HG03159 (cell line): ENCODE results near the gene UBL7.

Source experiments
- ATAC-seq: cut with Tn5 transposase; IDR thresholded peaks from one replicate; pipeline ENCODE4 v1.9.1; 2021; ENCODE audit warnings: mild to moderate bottlenecking, moderate library complexity; ENCODE audit not compliant: unreplicated experiment

Gene UBL7

DNA sequence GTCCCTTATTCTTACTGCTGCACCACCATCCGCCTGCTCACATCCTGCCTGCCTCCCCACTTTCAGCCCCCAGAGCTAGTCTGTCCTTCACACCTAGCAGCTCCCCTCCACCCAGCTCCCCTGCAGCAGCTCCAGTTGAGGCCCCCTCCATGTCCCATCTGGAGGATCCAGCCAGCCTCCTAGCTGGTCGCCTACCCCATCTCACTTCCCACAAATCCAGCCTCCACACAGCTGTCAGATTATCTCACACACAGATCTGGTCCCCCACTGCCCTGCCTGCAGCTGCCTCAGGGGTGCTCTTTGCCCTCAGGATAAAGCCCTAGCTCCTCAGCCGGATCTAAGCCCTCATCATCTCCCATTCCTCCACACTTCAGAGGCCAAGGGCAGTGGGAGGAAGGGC lies 18.4 kb downstream of the UBL7 start:
- ATAC-seq, result no peak

DNA sequence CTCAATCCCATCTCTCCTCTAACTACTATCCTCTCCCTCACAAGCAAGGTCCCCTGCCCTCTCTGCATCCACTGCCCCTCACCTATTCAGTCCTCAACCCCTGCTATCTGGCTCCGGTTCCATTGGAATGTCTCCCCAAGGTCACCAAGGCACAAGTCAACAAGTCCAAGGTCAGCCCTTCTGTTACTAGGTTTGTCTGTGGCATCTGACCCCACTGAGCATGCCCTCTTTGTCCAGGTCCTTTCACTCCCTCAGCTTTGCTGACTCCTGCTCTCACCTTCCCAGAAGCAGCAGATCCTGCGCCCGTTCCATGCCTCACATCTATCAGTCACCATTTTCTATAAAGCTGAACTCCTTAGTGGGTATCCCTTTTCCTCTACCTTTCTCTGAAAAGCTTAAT lies 18.9 kb downstream of the UBL7 start:
- no peak for ATAC-seq

DNA sequence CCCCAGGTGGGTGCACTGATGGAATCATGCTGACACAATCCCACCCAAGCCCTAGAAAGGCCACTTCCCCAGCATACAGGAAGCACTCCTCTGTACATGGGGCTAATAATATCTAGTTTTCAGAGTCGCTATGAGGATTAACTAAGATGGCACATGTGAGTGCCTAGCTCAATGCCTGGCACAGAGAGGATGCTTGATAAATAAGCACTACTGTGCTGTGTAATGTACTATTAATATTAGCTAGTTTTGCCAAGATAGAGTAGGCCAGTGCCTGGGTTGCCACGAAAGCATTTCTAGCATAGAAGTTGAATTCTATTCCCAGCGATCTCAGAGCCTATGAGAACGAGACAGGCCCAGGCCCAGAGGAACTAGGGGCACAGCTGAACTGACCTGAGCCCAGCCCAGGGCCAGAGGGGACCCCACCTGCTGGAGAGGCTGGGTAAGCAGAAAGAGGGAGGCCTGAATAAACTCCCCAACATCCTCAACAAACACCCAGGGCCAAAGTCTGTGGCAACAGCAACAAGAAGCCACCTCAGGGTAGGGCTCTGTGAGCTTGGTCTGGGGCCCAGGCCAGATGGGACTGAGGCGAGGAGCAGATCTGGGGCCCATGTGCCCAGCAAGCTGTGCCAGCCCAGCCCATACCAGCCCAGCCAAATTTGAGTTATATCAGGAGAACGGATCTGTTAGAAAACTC lies 19.6 kb downstream of the UBL7 start:
- no peak for ATAC-seq

DNA sequence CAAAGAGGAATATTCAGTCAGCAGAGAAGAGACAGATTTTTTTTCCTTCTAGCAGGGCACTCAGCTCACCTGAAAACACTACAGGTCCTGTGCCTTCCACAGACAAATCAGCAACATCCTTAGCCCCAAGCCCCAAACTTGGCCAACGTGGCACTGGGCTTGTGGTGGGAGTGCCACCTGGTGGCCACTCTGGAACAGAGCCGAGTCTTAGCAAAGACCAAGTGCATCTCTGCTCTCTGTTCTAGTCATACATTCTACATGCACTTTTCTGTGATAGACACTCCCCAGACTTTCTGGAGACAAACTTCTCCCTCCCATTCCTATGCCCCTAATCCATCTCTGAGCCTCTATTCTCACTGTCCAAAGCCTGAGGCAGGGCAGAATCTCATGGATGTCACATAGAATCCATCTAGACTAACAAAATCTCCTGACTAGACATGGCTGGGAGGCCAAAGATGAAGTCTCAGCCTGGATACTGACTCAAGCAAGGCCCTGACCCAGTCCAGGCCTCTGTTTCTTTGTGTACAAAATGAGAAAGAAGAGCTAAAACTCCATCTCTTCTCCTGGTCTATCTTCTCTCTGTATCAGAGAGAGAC lies 22.1 kb downstream of the UBL7 start:
- ATAC-seq, result no peak

DNA sequence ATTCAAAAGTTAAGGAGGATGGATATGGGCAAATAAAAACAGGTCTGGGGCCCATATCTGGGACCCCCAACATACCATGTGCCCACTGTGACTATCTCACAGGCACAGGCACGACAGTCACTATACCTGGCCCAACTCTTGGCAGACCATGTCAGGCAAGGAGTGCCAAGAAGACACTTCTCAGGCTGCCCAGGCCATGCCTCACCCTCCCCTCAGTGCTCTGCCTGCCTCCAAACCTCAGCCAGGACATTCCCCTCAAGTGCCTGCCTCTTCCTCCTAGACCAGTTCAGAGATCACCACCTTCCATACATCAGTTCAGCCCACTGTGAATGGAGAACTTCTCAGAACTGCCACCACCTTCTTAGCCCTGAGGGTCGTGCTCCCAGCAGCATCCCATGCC lies 22.8 kb downstream of the UBL7 start:
- no peak for ATAC-seq

DNA sequence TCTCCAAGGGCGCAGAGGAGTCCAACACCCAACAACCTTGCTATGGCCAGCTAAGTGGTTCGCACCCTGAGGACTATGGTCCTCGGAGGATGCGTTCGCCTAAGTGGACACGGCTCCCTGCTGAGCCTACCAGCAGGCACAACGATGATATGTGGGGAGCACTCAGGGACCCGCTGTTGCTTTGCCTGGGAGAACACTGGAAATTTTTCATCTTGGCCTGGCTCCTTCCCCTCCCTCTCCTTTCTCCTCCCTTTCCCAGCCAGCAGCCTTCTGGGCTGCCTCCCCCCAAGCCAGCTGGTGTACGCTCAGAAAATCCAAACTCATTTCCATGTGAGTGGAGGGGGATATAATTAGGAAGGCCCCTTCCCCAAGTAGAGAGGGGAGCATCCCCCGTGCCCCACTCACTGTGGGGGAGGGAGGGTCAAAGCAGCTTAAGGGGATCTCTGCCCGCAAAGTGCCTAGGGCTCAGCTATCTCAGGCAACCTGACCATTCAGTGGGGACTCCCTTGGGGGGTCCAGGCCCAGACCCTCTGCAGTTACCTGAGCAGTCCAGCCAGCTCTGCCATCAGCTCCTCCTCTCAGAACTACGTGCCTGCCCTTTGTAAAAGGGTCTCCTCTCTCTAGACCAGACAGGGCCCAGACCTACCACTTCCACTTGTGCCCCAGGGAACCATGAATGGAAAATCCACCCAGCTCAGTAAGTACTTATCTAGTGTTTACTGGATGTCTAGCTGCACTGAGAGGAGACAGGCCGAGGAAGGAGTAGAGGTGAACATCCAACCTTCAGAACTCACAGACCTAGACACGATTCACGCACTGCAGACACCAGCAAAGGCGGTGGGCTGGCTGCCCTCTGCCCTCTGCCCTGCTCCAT lies 26.5 kb downstream of the UBL7 start:
- ATAC-seq, result no peak

DNA sequence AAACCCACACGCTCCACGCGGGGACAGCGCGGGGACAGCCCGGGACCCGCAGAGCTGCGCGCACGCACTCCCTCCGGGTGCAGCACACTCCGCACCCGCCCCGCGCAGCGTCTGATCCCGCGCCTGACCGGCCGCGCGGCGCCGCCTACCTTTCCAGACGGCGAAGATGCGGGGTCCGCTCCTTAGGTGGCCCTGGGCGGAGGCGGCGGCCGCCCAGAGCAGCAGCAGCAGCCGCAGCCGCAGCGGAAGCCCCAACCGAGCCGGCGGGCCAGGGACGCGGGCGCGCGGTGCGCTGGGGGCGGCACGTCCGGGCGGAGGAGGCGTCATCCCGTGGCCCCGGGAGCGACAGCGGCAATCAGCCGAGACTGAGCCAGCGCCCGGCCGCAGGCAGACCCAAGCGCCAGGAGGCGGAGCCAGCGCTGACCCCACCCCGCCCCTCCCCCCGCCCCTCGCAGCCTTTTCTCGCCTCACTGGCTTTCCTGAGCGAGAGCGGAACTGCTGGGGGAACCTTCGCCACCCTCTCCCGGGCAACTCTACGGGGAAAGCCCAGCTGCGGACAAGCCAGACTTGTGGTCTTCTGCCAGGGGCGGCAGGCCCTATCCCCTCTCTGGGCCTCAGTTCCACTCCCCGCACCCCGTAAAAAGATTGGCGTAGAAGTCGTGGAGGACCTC lies 27.2 kb downstream of the UBL7 start, which contains the start of gene SEMA7A:
Gene SEMA7A (minus strand): TSS at position 367 of the 671 bp plus-strand sequence. CDS start 40 bp downstream, at position 327.
- ATAC-seq, result peak; percentile 68

DNA sequence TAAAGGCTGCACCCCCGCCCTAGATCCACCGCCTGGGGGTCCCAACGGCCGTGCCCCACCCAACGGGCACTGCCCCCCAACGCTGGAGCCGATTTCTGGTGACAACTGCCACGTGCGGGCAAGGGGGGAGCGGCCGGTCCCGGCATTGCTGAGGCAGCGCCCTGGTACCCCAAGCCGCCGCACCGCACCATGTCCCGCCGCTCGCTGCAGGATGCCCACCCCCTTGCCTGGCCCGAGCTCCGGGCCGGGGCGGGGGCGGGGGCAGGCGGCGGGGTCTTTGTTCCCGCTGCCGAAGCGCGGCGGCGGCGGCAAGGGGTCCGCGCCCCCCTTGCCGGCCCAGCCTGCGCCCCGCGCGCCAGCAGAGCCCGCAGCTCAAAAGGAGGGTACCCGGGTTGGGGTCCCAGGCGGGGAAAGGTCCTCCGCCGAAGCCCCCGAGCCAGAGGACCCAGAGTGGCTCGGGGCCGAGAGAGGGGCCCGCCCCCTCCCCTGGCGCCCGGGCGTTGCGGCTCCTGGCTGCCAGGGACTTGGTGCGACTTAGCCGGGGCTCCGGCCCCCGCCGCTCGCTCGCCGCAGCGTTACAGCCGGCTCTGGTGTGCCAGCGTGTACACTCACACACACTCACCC lies 27.9 kb downstream of the UBL7 start:
- ATAC-seq, result no peak

DNA sequence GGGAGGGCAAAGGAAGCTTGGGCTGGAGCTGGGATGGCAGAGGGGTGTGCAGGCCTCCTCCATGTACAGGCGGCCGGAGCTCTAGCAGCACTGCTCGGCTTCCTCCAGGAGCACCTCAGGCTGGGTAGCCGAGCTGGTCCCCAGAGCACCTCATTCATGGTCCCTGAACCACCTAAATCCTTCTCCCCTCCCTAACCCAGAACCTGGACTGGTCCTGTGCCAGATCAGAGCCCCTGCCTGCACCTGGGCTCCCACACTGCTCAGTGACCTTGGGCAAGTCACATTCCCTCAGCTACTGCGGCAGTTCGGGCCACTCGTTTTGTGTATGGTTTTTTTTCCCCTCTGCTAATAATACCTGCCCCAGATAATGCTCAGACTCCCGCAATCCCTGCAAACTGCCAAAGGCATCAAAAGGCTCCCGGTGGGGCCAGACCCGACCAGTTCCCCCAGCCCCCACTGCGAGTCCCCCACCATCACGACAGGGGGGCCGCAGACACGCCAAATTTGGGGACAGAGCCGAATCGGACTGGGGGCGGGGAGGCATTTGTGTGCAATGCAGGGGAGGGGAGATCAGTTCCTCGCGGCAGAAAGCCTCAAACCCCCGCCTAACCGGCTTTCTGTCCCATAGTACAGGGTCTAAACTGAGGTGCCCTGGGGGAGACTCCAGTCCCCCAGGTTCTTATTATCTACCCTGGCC lies 28.5 kb downstream of the UBL7 start:
- no peak for ATAC-seq

DNA sequence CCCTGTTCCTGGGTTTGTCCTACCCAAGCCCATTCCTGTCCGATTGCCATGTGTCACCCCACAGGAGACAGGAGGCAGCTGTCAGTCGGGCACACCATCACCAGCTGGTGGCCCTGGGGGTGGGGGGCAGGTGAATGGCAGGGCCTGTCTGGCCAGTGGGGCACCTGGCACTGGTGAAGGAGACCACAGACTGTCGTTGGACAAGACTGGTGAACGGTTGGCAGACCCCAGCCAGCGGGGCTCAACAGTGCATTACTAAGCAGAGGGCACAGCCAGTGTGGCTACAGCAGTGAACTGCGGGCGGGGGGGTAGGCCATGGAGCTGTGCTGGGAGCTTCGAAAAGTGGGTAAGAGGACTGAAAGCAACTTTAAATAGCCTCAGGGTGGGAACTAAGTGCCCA lies 29.3 kb downstream of the UBL7 start:
- no peak for ATAC-seq

DNA sequence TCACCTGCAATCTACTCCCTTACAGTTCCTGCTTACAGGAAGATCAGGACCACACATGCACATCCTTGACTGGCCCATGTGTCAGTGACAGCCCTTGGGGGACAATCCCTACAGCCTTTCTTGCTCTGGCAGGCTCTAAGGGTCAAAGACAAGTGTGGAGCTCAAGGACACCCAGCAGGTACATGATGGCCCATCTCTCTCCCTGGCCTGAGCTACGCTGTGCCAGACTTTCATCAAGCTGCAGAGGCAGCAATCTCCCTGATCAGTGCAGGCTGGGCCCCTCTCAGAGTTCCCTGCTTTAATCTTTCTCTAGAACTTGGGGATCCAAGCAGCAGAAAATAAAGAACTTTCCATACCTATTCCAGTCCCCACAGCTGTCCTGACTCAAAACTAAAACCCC lies 29.8 kb downstream of the UBL7 start:
- ATAC-seq, result no peak

DNA sequence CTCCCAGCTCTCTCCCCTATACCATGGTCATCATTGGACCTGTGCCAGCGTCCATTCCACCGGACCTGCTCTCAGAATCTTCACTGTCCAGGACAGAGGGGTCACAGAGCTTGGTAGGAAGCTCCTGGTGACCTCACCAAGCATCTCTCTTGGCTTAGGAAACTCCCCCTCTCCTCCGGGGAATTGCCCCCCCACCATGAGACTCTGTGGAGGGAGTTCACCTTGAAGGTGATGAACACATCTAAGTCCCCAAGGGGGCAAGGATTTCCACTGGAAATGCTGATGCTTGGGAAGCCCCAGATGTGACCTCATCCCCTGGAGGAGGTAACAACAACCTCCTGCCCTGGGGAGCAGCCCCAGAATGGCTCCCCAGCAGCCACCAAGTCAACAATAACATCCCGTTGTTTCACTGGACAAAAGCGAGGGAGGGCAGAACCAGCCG lies 30.4 kb downstream of the UBL7 start:
- no peak for ATAC-seq

DNA sequence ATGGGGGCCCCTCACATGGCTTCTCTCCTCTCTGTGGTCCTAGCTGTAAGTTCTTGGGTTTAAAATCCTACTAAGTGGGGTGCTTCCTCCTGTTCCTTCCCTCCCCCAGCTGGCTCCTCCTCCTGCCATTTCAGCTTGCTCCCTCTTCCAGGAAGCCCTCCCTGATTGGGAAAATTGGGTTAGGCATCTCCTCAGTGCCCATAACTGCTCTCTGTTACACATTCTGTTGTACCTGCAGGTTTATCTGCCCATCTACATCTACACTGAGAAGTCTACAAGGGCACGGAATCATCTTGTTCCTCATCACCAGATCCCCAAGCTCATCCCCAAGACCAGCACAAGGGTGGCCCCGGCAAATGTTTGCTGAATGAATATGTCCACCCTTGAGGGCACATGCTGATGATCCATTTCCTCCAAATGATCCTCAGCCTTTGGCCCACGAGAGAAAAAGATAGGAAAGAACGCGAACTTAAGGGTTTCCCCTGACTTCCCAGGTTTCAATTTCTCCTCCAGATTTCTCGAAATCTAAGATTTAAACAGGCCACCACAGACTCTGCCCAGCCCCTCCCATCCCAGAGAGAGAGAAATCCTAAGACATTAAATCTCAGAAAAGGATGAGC lies 31.1 kb downstream of the UBL7 start:
- ATAC-seq, result no peak

DNA sequence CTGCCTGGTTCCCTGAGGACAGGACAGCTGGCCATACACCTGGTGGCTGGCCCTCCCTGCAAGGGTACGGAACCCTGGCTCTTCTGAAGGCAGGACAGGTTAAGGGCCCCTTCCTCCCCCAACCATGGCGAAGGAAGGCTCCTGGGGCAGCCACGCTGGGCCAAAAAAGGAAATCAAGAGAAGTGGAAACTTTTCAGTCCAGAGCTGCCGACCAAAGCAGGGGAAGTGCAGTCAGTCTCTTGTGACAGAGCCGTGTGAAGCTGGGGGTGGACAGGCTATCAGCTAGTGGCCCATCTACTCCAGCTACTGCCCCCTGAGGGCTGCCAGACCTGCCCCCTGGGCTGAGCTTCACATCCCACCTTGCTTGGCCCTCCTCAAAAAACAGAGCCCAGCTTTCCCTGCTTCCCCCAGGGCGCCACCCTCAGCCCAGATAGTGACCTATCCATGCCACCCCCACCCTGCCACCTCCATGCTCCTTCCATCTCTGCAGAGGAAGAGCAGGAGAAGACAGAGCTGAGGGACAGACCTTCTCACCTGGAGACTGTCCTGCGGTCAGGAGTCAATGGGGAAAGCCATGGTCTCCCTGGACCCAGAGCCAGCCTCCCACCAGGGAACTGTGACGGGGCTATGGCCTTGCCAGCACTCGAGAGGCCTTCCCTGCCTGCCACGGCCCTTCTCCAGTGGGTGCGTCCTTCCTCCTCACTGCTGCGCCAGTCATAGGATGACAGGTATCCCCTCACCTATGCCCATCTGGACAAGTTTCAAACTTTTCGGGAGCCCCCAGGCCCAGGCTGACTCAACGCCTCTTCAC lies 31.8 kb downstream of the UBL7 start:
- ATAC-seq, result no peak

DNA sequence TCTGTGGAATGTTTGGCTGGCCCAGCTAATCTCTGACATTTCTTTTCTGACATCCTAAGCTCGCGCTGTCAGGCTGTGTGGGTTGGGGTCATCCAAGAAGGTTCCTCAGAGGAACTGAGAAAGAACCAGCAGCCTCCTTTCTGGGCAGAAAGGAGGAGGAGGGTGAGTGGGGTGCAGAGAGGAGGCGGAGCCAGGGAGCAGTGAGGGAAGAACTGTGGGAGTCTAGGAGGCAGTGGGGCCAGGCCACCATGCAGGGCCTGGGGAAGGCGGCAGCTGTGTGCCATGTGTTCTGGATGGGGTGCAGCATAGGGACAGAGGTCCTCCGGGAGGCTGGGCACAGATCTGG lies 32.5 kb downstream of the UBL7 start:
- ATAC-seq, result no peak

DNA sequence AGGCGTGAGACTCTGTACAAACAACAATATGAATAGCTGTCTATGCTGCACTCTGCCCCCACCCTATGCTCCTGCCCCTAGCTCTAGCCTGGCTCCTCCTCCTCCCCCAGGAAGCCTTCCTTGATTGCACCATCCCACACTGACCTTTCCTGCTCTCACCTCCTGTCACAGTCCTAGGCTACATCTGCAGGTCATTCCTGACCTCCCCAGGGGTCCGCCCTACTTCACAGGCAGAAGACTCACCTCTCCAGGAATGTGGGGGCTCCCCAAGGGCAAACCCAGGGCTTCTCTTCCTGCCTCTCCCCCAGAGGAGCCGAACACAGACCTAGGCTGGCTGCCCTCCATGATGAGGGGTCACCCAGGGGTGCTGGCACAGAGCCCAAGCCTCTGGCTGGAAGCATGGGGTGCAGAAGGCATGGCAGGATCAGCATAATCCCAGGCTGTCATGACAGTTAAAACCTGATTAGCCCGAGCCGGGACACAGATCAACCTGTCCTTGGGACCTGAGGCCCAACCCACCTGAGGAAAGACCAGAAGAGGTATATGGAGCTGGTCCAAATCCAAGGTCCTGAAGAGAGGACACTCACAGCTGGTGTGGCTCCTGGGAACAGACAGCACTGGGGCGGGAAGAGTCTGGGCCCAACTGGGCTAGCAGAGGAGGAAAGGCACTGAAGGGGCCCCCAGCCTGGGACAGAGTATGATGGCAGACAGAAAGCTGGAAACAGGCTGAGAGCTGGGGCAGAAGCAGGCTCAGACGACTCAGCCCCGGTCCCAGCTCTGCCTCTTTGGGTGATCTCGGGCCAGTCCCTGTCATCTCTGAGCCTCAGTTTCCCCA lies 33.1 kb downstream of the UBL7 start:
- no peak for ATAC-seq

DNA sequence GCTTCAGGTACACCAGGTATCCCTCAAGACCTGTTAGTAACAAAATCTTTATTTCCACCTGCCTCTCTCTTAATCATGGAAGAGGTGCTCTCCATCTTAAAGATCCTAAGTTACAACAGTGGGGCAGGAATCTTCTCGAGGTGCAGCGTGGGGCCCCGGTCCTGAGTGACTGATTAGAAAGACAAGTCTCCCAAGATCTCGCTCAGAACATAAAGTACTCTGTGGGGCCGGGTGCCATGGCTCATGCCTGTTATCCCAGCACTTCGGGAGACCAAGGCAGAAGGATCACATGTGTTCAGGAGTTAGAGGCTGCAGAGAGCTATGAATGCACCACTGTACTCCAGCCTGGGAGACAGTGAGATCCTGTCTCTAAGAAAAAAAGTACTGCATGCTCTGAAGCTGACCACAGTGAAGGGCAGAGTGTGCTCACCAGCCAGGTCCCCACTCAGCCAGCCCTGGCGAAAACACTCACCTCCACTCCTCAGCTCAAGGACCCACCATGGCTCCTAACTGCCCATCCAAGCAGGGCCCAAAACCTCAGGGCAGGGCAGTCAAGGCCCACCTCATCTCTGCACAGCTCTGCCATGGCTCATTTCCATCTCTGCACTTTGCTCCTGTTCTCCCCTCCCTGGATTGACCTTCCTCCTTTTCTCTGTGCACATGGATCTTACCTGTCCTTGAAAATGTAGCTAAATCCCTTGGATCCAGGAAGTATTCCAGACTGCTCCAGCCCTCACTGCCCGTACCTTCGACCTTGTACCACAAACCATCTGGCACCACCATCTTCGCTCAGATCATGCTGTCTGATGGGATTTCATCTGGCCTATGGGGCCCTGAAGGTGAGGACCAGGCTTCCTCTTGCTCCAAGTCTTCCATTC lies 34.3 kb downstream of the UBL7 start:
- ATAC-seq, result no peak
